ENCODE measurements around the gene TRAP1. TPM values are rescaled to one million over a fixed set of nuclear protein-coding genes. Genes with fewer than 3 reads are reported as not detected.
"Not testable (repeated sequence)": the region's sequence is repeated elsewhere in the genome, so short reads cannot be mapped to it uniquely, and the experiment has no call there.

TRAP1 gene
- total RNA-seq, 6 experiments from 2014 or later: 97.6 to 118 (median 103) TPM

DNA sequence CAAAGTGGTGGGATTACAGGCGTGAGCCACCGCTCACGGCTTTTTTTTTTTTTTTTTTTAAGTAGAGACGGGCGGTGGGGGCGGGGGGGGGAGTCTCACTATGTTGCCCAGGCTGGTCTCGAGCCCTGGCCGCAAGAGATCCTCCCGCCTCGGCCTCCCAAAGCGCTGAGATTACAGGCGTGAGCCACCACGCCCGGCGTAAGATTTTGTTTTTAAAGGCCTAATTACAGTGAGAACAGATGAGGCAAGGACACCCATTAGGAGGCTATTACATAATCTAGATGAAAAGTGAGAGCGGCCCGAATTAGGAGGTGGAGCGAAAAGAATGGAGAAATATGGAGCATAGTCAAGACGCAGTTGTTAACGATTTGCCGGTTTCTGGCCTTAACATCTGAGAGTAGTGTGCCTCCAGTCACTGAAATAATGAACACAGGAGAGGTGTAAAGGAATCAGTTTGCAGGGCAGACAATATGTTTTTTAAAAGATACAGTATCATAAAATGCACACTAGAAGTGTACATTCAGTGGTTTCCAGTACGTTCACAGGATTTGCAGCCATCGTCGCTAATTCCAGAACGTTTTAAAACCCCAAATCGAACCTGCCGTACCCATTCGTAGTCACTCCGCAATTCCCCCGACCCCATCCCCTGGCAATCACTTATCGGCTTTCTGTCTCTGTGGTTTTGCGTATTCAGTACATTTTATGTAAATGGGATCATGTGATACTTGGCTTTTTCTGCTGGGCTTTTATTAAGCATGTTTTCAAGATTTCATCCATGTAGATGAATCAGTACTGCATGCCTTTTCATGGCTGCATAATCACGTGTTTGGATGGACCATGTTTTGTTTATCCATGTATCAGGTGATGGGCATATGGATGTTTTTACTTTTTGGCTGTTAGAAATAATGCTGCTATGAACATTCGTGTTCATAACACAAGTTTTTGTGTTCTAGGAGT is 104.5 kb downstream of the TRAP1 start:
- TF ChIP-seq, protein P1, sequence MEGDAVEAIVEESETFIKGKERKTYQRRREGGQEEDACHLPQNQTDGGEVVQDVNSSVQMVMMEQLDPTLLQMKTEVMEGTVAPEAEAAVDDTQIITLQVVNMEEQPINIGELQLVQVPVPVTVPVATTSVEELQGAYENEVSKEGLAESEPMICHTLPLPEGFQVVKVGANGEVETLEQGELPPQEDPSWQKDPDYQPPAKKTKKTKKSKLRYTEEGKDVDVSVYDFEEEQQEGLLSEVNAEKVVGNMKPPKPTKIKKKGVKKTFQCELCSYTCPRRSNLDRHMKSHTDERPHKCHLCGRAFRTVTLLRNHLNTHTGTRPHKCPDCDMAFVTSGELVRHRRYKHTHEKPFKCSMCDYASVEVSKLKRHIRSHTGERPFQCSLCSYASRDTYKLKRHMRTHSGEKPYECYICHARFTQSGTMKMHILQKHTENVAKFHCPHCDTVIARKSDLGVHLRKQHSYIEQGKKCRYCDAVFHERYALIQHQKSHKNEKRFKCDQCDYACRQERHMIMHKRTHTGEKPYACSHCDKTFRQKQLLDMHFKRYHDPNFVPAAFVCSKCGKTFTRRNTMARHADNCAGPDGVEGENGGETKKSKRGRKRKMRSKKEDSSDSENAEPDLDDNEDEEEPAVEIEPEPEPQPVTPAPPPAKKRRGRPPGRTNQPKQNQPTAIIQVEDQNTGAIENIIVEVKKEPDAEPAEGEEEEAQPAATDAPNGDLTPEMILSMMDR (IDR thresholded peaks at IDR 0.05): no peak
- H3K9me3 Mint-ChIP-seq: no peaks in the 10 kb centered on the region
- peaks cover 38% of the 10 kb centered on the region for H3K36me3 Mint-ChIP-seq (ENCODE audit: low read depth)
- H3K27ac Mint-ChIP-seq: peak overlapping the region; percentile 7
- DNase-seq: no peak
- H3K27me3 Mint-ChIP-seq (ENCODE audit: insufficient read depth): no peaks in the 10 kb centered on the region; the same call in none of the 2 replicates
- H3K4me3 Mint-ChIP-seq: peak overlapping the region; percentile 99
- H3K4me1 Mint-ChIP-seq (ENCODE audit: low read depth): peaks cover 39% of the 10 kb centered on the region

DNA sequence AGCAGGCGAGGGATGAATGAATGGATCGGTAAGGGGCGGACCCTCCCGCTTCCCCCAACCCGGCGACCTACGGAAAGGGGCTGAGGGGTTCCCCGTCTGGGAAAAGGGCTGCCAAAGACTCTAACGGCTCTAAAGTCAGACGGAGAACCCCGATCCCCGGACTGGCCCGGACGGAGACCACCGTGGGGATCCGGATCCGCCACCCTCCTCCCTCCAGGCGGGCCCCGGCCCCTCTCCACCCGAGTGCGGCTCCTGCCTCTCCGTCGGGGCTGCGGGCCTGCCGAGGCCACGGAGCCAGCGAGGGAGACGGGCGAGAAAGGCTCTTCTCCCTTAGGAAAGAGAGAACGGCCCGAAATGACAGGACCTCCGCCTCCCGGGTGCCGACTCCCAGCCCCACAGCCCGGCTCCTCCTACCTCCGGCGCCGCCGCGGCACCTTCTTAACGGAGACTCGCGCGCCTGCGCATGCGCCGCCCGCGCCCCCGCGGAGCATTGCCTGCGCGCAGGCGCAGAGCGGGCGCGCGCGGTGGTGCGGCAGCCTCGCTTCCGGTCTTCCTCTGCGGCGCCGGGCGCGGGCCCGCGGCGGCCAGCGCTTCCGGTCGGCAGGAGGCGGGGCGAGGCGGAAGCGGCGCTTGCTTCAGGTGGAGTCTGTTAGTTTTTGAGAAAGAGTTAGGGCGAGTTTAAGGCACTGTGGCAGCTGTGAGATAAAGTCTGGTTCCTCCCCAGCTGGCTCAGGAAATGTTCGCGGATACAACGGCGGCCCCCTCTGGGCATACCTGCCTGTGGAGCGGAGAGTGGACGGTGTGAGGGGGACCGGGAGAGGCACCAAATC is 106.0 kb downstream of the TRAP1 start, which contains the start of gene SLX4:
Gene SLX4, minus strand, starts transcription at position 461 of the 830 bp plus-strand sequence. CDS start 2,642 bp downstream, outside the sequence.
- H3K27ac Mint-ChIP-seq: peak within 1 kb of the TSS; percentile 88
- H3K9me3 Mint-ChIP-seq: no peaks in the 10 kb centered on the region
- TF ChIP-seq, protein P1 (IDR thresholded peaks at IDR 0.05): no peak
- H3K36me3 Mint-ChIP-seq (ENCODE audit: low read depth): peaks cover 34% of the 10 kb centered on the region
- peak within 1 kb of the TSS; percentile 99 for H3K4me3 Mint-ChIP-seq
- DNase-seq: peak; percentile 78
- no peaks in the 10 kb centered on the region; the same call in none of the 2 replicates for H3K27me3 Mint-ChIP-seq (ENCODE audit: insufficient read depth)
- H3K4me1 Mint-ChIP-seq (ENCODE audit: low read depth): peaks cover 37% of the 10 kb centered on the region

DNA sequence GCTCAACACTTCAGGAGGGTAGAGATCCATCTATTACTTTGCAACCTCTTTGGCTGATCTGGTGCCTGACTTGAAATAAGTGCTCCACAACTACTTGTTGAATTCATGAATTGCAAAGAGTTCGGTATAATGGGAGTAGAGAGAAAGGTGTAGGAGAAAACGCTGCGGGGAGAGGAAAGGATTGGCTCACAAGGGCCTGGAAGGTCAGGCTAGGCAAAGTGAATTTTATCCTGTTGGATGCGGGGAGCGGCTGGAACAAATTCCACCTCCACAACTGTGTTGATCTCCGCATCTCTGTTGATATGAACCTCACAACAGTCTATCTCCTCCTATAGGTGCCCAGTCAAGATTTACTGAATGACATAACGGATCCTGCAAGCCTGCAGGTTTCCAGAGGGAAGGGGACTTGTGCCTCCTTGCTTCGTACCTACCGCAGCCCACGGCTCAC is 106.6 kb downstream of the TRAP1 start:
- TF ChIP-seq, protein P1 (IDR thresholded peaks at IDR 0.05): no peak
- DNase-seq: peak; percentile 2
- peak overlapping the region; percentile 61 for H3K27ac Mint-ChIP-seq
- no peaks in the 10 kb centered on the region; the same call in none of the 2 replicates for H3K27me3 Mint-ChIP-seq (ENCODE audit: insufficient read depth)
- peaks cover 37% of the 10 kb centered on the region for H3K4me1 Mint-ChIP-seq (ENCODE audit: low read depth)
- H3K9me3 Mint-ChIP-seq: no peaks in the 10 kb centered on the region
- H3K36me3 Mint-ChIP-seq (ENCODE audit: low read depth): peaks cover 36% of the 10 kb centered on the region
- H3K4me3 Mint-ChIP-seq: peak overlapping the region; percentile 99

DNA sequence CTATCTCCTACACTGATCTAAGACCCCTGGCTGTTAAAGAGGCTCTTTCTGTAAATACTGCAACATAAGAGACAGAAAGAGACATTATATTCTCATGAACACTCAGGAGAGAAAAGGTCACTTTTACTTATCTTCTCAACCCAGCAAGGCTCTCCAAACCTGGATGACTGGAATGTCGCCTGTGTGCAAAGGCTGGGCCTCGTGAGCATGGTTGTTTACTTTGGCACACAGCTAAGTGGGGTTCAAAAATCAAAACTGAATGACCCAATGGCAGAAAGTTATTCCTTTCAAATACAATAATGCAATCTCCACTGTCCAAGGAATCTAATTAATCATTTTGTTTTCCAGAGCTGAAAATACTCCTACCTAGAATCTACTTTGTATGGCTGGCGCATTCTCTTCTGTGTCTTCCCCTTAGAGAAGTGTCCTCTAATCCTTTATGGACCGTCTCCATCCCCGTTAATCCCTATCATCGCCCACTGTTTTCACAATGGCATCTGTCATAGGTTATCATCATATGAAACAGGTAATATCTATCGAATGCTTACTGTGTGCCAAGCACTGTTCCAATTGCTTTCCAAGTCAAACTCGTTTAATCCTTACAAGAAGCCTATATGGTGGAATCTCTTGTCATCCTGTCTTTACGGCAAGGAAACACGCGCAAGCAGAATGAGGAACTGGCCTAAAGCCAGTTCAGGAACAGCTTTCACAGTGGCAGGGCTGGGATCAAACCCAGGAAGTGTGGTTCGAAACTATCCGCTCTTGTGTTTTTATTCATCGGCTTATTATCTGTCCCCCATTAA is 107.2 kb downstream of the TRAP1 start:
- no peaks in the 10 kb centered on the region; the same call in none of the 2 replicates for H3K27me3 Mint-ChIP-seq (ENCODE audit: insufficient read depth)
- H3K27ac Mint-ChIP-seq: peak overlapping the region; percentile 61
- TF ChIP-seq, protein P1 (IDR thresholded peaks at IDR 0.05): no peak
- peak overlapping the region; percentile 99 for H3K4me3 Mint-ChIP-seq
- H3K36me3 Mint-ChIP-seq (ENCODE audit: low read depth): peaks cover 30% of the 10 kb centered on the region
- peaks cover 32% of the 10 kb centered on the region for H3K4me1 Mint-ChIP-seq (ENCODE audit: low read depth)
- no peak for DNase-seq
- H3K9me3 Mint-ChIP-seq: no peaks in the 10 kb centered on the region

DNA sequence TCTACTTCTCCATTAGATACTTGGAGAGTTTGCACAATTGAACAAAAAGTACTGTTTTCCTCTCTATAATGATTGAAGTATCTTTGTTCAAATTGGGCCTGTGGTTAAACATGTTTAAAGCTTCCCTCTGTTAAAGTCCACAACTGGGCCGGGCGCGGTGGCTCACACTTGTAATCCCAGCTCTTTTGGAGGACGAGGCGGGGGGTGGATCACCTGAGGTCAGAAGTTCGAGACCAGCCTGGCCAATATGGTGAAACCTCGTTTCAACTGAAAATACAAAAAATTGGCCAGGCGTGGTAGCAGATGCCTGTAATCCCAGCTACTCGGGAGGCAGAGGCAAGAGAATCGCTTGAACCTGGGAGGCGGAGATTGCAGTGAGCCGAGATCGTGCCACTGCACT is 108.3 kb downstream of the TRAP1 start:
- H3K4me3 Mint-ChIP-seq; H3K27ac Mint-ChIP-seq; H3K9me3 Mint-ChIP-seq; H3K27me3 Mint-ChIP-seq (ENCODE audit: insufficient read depth); DNase-seq: not testable (repeated sequence)
- Mint-ChIP-seq H3K36me3 (ENCODE audit: low read depth) (peaks cover 23% of the 10 kb centered on the region), H3K4me1 (ENCODE audit: low read depth) (peaks cover 24% of the 10 kb centered on the region)
